Upper lobe of left lung (tissue), 6 donors: ENCODE measurements around the gene OR13H1. TPM values are rescaled to one million over a fixed set of nuclear protein-coding genes. Genes with fewer than 3 reads are reported as not detected.
A peak's percentile ranks its signal among the peaks of the same experiment; 100 is the strongest.
"Not testable (repeated sequence)": the region's sequence is repeated elsewhere in the genome, so short reads cannot be mapped to it uniquely, and the experiment has no call there.

Source experiments
- ATAC-seq, 2 donors: fragments of 200-7000 bp; cut with Tn5 transposase; one replicate each; pipeline ENCODE4 v1.9.1; 2022; ENCODE audit warnings: mild to moderate bottlenecking in 2 of 2, moderate library complexity in 2 of 2; ENCODE audit not compliant: low FRiP score in 2 of 2
- DNase-seq, 2 donors: peaks; one replicate each; pipeline ENCODE4 v3.0.0-alpha.2; 2019 to 2020
- H3K27ac ChIP-seq, 4 donors: fragments of 200-600 bp; sonication (generic); one replicate each; pipeline ENCODE4 v1.5.1; 2016 to 2019
- H3K27me3 ChIP-seq, 4 donors: fragments of 200-600 bp; sonication (generic); one replicate each; pipeline ENCODE4 v1.5.1; 2017 to 2019
- H3K36me3 ChIP-seq, 4 donors: fragments of 200-600 bp; sonication (generic); one replicate each; pipeline ENCODE4 v1.5.1; 2016 to 2019
- H3K4me1 ChIP-seq, 4 donors: fragments of 200-600 bp; sonication (generic); one replicate each; pipeline ENCODE4 v1.5.1; 2018 to 2019
- H3K4me3 ChIP-seq, 4 donors: fragments of 200-600 bp; sonication (generic); one replicate each; pipeline ENCODE4 v1.5.1; 2017 to 2019; ENCODE audit warnings: mild to moderate bottlenecking in 2 of 4, moderate library complexity in 1 of 4
- H3K9me3 ChIP-seq, 4 donors: fragments of 200-600 bp; sonication (generic); one replicate each; pipeline ENCODE4 v1.5.1; 2018 to 2019
- CTCF ChIP-seq, 6 experiments: fragments of 450-650 bp in 4 of 6; fragments of 200-600 bp in 2 of 6; sonication (generic) in 2 of 6; IDR thresholded peaks; one replicate each; pipeline ENCODE4 v1.5.1; 2016 to 2019; ENCODE audit warnings: antibody characterized with exemption in 6 of 6
- EP300 ChIP-seq, 4 donors: sonication (generic); formaldehyde crosslinking; IDR thresholded peaks; one replicate each; pipeline ENCODE4 v1.5.1; 2017; ENCODE audit warnings: antibody characterized with exemption in 4 of 4, control low read depth in 2 of 4
- POLR2A ChIP-seq, 4 donors: fragments of 450-650 bp; IDR thresholded peaks; one replicate each; pipeline ENCODE4 v1.5.1; 2016 to 2017; ENCODE audit warnings: antibody characterized with exemption in 4 of 4, mild to moderate bottlenecking in 2 of 4
- POLR2AphosphoS5 ChIP-seq, 2 donors: sonication (generic); formaldehyde crosslinking; IDR thresholded peaks; one replicate each; pipeline ENCODE4 v1.5.1; 2017; ENCODE audit warnings: antibody characterized with exemption in 2 of 2
- WGBS, 2 donors: methylation state at CpG; one replicate each; pipeline ENCODE4 v1.1.5; 2017 to 2018; 5-methylcytosine and 5-hydroxymethylcytosine counted together
- total RNA-seq, 6 donors: library from RNA; depleted of rRNA in 4 of 6; stranded (reverse); fragments of >200 nt in 4 of 6; gene quantifications; one replicate each; pipeline versions ENCODE4 v1.1.0 to v1.2.1, GENCODE V29; 2016 to 2021
- donor health status: DM: no; HTN: no; CAD: no; lungs with moderate emphysema.
- donor health status: DM: no; HTN: yes; CAD: no; lungs with severe emphysema.

The OR13H1 gene
- not detected for total RNA-seq

- no peak for TF ChIP-seq POLR2A (IDR thresholded peaks at IDR 0.05)
- TF ChIP-seq CTCF (IDR thresholded peaks at IDR 0.05): no peak
- TF ChIP-seq POLR2AphosphoS5 (IDR thresholded peaks at IDR 0.05): no peak
- no peak for TF ChIP-seq EP300 (IDR thresholded peaks at IDR 0.05)
- Histone ChIP-seq H3K9me3 (no peaks in the 10 kb centered on the region), H3K36me3 (no peaks in the 10 kb centered on the region)
These were observed at the start of gene OR13H1 for GRCh38 chrX:131543774-131544173. Gene OR13H1, plus strand, starts transcription at chrX:131544074. Its CDS starts 0 bp downstream, at chrX:131544074.

GRCh38 chrX:131501556-131501955, 42.3 kb upstream of the OR13H1 start:
- not testable (repeated sequence) for H3K27me3 ChIP-seq, H3K4me1 ChIP-seq, ATAC-seq, H3K9me3 ChIP-seq, H3K4me3 ChIP-seq, H3K27ac ChIP-seq, H3K36me3 ChIP-seq, DNase-seq
- 40 to 58% methylated on average over 2 to 5 of the region's 5 CpGs for WGBS, 2 donors

More at GRCh38 chrX:131543774-131544173, at the start of gene OR13H1:
- no peak for ATAC-seq
- Histone ChIP-seq H3K4me3 (no peak within 1 kb of the TSS), H3K4me1 (no peaks in the 10 kb centered on the region), H3K27me3 (no peaks in the 10 kb centered on the region), H3K27ac (no peak within 1 kb of the TSS)
- DNase-seq: no peak
- WGBS, 2 donors: 47 to 80% methylated on average over 1 of the region's 1 CpG

GRCh38 chrX:131513159-131513914, 30.5 kb upstream of the OR13H1 start:
- peak in 1 of 2 donors; percentile 55 for ATAC-seq
- DNase-seq: peak in 1 of 2 donors; percentile 2
- no peak for TF ChIP-seq CTCF (IDR thresholded peaks at IDR 0.05)
- TF ChIP-seq POLR2A (IDR thresholded peaks at IDR 0.05): no peak
- no peak for TF ChIP-seq EP300 (IDR thresholded peaks at IDR 0.05)
- TF ChIP-seq POLR2AphosphoS5 (IDR thresholded peaks at IDR 0.05): no peak
- no peaks in the 10 kb centered on the region for H3K27me3 ChIP-seq
- H3K27ac ChIP-seq: no peak overlapping the region
- no peak overlapping the region for H3K4me3 ChIP-seq
- WGBS, 2 donors: 85% methylated on average over 8 of the region's 9 CpGs; no CpG with 5 or more reads in 1 of the 2 donors
- no peaks in the 10 kb centered on the region for H3K4me1 ChIP-seq
- no peaks in the 10 kb centered on the region for H3K36me3 ChIP-seq
- no peaks in the 10 kb centered on the region for H3K9me3 ChIP-seq

GRCh38 chrX:131521824-131522223, 22.1 kb upstream of the OR13H1 start:
- H3K27ac ChIP-seq: no peak overlapping the region
- no peaks in the 10 kb centered on the region for H3K27me3 ChIP-seq
- no peaks in the 10 kb centered on the region for H3K36me3 ChIP-seq
- no peaks in the 10 kb centered on the region for H3K4me1 ChIP-seq
- no peak for ATAC-seq
- DNase-seq: no peak
- TF ChIP-seq CTCF (IDR thresholded peaks at IDR 0.05) (no peak), POLR2AphosphoS5 (IDR thresholded peaks at IDR 0.05) (no peak), POLR2A (IDR thresholded peaks at IDR 0.05) (no peak), EP300 (IDR thresholded peaks at IDR 0.05) (no peak)
- 51 to 89% methylated on average over 2 of the region's 2 CpGs for WGBS, 2 donors
- H3K9me3 ChIP-seq: no peaks in the 10 kb centered on the region
- H3K4me3 ChIP-seq: no peak overlapping the region

GRCh38 chrX:131544218-131544617, 344 bp downstream of the OR13H1 start:
- no peaks in the 10 kb centered on the region for H3K9me3 ChIP-seq
- TF ChIP-seq CTCF (IDR thresholded peaks at IDR 0.05) (no peak), POLR2A (IDR thresholded peaks at IDR 0.05) (no peak)
- H3K27me3 ChIP-seq: no peaks in the 10 kb centered on the region
- no peak overlapping the region for H3K27ac ChIP-seq
- 67 to 92% methylated on average over 2 to 4 of the region's 4 CpGs for WGBS, 2 donors
- H3K4me3 ChIP-seq: no peak overlapping the region
- H3K36me3 ChIP-seq: no peaks in the 10 kb centered on the region
- ATAC-seq (no peak), DNase-seq (no peak)
- H3K4me1 ChIP-seq: no peaks in the 10 kb centered on the region
